Activated naive CD8-positive, alpha-beta T cell treated with anti-CD3 and anti-CD28 coated beads, Interleukin-2, amount 50 U/mL, for 24 hours (primary cell): ENCODE measurements around the gene SLC26A11.
"Not testable (repeated sequence)": the region's sequence is repeated elsewhere in the genome, so short reads cannot be mapped to it uniquely, and the experiment has no call there.

ENCODE experiments used
- ATAC-seq: fragments of 150-1000 bp; cut with Tn5 transposase; one replicate; pipeline ENCODE4 v1.10.0; 2021
- DNase-seq: peaks from one replicate; pipeline ENCODE4 v3.0.0; 2021
- H3K27ac Mint-ChIP-seq: one replicate; pipeline ENCODE4 v1.8.0; 2021; ENCODE audit warnings: mild to moderate bottlenecking, mixed read lengths
- H3K27me3 Mint-ChIP-seq: one replicate; pipeline ENCODE4 v1.8.0; 2021; ENCODE audit warnings: mixed read lengths
- H3K36me3 Mint-ChIP-seq: one replicate; pipeline ENCODE4 v1.8.0; 2021; ENCODE audit warnings: low read depth, mixed read lengths
- H3K4me1 Mint-ChIP-seq: one replicate; pipeline ENCODE4 v1.8.0; 2021; ENCODE audit warnings: mixed read lengths
- H3K4me3 Mint-ChIP-seq: one replicate; pipeline ENCODE4 v1.8.0; 2021; ENCODE audit warnings: mild to moderate bottlenecking, moderate library complexity, mixed read lengths
- H3K9me3 Mint-ChIP-seq: one replicate; pipeline ENCODE4 v1.8.0; 2021; ENCODE audit warnings: mixed read lengths

The SLC26A11 gene

DNA sequence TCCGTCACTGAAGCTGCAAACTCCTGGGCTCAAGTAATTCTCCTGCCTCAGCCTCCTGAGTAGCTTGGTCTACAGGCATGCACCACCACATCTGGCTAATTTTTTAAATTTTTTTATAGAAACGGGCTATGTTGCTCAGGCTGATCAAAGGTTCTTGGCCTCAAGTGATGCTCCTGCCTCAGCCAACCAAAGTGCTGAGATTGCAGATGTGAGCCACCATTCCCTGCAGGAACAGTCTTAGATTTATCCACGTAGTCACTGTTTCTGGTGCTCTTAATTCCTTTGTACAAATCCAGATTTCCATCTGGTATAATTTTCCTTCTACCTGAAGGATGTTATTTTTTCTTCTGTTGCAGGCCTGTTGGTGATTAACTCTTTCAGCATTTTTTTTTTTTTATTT lies 13.0 kb downstream of the SLC26A11 start:
- no peaks in the 10 kb centered on the region for H3K4me1 Mint-ChIP-seq
- no peak overlapping the region for H3K27ac Mint-ChIP-seq
- H3K4me3 Mint-ChIP-seq: no peak overlapping the region
- peaks cover 22% of the 10 kb centered on the region for H3K9me3 Mint-ChIP-seq
- H3K27me3 Mint-ChIP-seq: no peaks in the 10 kb centered on the region
- no peak for ATAC-seq
- peaks cover 33% of the 10 kb centered on the region for H3K36me3 Mint-ChIP-seq
- DNase-seq: no peak

DNA sequence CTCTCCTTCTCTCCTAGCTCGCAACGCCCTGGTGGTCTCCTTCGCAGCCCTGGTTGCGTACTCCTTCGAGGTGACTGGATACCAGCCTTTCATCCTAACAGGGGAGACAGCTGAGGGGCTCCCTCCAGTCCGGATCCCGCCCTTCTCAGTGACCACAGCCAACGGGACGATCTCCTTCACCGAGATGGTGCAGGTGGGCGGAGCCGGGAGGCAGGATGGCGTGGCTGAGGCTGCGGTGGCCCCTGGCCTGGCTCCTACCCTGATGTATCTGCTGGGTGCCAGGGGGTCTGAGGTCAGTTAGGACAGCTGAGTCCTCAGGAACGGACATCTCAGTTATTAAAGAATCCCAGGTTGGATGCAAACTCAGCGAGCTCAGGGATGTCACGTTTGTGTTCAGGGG lies 16.7 kb downstream of the SLC26A11 start:
- H3K9me3 Mint-ChIP-seq: peaks cover 16% of the 10 kb centered on the region
- H3K4me3 Mint-ChIP-seq: no peak overlapping the region
- no peaks in the 10 kb centered on the region for H3K27me3 Mint-ChIP-seq
- H3K36me3 Mint-ChIP-seq: peaks cover 26% of the 10 kb centered on the region
- DNase-seq (no peak), ATAC-seq (no peak)
- H3K4me1 Mint-ChIP-seq: no peaks in the 10 kb centered on the region
- H3K27ac Mint-ChIP-seq: no peak overlapping the region

DNA sequence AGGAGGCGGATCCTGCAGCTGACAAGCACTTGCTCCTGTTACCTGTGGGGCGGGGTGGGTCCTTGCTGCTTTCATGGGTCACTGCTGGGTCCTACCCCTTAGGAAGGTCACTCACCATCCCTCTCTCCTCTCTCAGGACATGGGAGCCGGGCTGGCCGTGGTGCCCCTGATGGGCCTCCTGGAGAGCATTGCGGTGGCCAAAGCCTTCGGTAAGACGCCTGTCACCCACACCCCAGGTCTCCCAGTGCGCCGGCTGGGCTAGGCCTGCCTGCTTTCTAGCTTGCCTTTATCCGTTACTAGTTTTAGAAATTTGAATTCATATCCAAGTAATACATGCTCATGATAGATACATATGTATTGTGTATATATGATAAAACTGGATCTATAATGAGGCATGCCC lies 17.2 kb downstream of the SLC26A11 start:
- Mint-ChIP-seq H3K4me3 (no peak overlapping the region), H3K27ac (no peak overlapping the region), H3K4me1 (no peaks in the 10 kb centered on the region), H3K27me3 (no peaks in the 10 kb centered on the region), H3K36me3 (peaks cover 23% of the 10 kb centered on the region), H3K9me3 (peaks cover 15% of the 10 kb centered on the region)
- DNase-seq (no peak), ATAC-seq (no peak)

DNA sequence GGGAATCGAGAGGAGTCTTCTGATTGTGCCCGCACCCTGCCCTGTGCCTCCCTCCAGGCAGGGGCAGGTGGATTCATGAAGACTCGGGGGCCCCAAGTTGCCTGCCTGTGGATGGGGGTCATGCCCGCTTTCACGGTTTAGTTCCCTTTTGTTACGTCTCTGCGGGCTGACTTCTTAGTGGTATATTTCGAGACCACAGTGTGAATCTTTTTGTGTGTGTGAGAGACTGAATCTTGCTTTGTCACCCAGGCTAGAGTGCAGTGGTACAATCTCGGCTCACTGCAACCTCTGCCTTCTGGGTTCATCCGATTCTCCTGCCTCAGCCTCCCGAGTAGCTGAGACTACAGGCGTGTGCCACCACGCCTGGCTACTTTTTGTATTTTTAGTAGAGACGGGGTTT lies 22.3 kb downstream of the SLC26A11 start:
- Mint-ChIP-seq H3K4me3 (no peak overlapping the region), H3K36me3 (peaks cover 2% of the 10 kb centered on the region), H3K27me3 (no peaks in the 10 kb centered on the region), H3K4me1 (no peaks in the 10 kb centered on the region), H3K9me3 (no peaks in the 10 kb centered on the region), H3K27ac (no peak overlapping the region)
- no peak for DNase-seq
- ATAC-seq: no peak

DNA sequence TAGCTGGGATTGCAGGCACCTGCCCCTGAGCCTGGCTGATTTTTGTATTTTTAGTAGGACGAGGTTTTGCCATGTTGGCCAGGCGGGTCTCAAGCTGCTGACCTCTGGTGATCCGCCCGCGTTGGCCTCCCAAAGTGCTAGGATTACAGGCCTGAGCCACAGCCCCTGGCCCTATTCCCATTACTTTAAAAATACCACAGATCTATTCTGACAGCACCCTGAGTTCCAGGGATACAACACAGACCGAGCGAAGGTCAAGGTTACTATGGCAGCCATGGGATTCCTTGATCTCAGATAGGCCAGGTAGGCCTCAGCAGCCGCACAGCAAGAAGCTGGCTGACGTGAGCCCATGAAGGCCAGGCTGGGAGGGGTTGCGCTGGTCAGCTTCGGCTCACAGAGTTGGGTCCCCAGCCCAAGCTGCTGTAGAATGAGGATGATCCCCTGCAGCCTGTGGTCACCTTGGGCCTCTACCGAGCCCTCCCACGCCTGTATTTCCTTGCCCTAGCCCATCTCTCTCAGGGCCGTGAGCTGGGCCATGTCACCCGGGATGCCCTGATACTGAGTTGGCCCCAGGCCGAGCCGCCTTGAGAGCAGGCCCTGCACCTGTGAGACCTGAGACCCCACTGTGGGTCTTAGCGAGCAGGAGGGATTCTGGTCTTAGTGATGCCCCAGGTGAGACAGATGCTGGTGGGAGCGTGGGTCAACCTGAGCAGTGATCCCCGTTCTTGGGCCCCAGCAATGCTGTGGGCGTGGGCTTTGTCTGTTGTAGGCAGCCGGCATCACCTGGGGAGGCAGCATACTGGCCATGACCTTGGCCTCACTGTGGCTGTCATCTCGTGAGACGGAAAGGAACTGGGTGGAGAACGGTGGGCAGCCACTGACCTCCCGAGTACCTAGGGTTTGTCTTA lies 23.6 kb downstream of the SLC26A11 start:
- Mint-ChIP-seq H3K4me1 (no peaks in the 10 kb centered on the region), H3K4me3 (no peak overlapping the region), H3K36me3 (no peaks in the 10 kb centered on the region), H3K27me3 (no peaks in the 10 kb centered on the region), H3K27ac (no peak overlapping the region), H3K9me3 (no peaks in the 10 kb centered on the region)
- ATAC-seq: no peak
- DNase-seq: no peak

DNA sequence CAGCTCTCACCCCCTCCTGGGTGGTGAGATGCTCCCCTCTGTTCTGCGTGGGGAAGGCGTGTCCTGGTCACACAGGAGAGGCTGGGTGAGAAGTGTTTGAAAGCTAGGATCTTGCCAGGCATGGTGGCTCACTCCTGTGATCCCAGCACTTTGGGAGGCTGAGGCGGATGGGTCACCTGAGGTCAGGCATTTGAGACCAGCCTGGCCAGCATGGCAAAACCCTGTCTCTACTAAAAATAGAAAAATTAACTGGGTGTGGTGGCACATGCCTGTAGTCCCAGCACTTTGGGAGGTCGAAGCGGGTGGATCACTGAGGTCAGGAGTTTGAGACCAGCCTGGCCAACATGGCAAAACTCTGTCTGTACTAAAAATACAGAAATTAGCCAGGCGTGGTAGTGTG lies 24.2 kb downstream of the SLC26A11 start:
- not testable (repeated sequence) for H3K9me3 Mint-ChIP-seq, H3K4me1 Mint-ChIP-seq, H3K4me3 Mint-ChIP-seq, H3K27me3 Mint-ChIP-seq, DNase-seq, ATAC-seq, H3K36me3 Mint-ChIP-seq, H3K27ac Mint-ChIP-seq

DNA sequence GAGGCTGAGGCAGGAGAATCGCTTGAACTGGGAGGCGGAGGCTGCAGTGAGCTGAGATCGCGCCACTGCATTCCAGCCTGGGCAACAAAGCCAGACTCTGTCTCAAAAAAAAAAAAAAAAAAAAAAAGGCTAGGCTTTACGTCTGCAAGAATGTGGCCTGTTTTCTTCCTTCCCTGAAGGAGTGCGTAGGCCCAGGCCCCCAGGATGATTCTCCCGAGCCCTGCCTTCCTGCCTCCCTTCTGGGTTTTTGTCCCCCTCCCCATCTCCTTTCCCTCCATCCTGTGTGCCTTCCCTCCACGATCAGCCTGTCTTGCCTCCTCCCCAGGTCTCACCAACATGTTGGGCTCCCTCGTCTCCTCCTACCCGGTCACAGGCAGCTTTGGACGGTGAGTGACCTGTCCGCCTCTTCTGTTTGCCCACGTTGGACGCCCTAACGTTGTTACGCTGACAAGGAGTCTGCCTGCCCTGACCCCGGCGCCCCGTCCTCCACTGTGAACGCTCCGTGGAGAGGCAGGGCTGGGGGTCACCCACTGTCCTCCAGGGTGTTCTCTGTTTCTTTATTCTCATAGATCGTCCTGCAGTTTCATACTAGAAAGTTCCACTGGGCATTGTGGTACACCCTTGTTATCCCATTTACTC lies 24.8 kb downstream of the SLC26A11 start:
- no peak for DNase-seq
- H3K4me1 Mint-ChIP-seq: no peaks in the 10 kb centered on the region
- H3K27me3 Mint-ChIP-seq: no peaks in the 10 kb centered on the region
- no peak for ATAC-seq
- no peak overlapping the region for H3K27ac Mint-ChIP-seq
- no peak overlapping the region for H3K4me3 Mint-ChIP-seq
- no peaks in the 10 kb centered on the region for H3K36me3 Mint-ChIP-seq
- H3K9me3 Mint-ChIP-seq: no peaks in the 10 kb centered on the region

DNA sequence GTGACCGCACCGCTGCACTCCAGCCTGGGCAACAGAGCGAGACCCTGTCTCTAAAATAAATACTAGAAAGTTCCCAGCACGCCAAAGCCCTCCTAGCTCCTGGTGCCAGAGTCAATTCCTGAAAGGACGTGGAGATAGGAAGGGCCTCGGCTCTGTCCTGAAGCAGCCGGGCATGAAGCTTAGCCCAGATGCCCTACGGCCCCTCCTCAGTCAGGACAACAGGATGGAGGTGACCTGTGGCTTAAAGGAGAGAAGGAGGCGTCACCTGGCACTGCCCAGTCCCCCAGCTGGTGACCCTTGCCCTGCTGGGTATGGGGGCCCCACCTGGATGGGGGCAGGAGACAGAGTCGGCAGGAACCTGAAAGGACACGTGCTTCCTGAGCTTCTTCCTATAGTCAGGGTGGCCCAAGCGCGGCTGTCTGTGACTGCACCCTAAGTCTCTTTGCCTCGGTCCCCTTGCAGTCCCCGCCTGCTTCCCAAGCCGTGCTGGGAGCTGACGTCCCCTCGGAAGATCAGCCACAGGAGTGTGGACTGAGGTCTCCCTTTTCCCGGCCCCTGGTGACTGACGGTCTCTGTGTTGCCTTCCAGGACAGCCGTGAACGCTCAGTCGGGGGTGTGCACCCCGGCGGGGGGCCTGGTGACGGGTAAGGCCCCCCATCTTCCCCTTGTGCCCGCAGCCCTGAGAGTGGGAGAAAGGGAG lies 25.5 kb downstream of the SLC26A11 start:
- H3K4me3 Mint-ChIP-seq: no peak overlapping the region
- H3K36me3 Mint-ChIP-seq: no peaks in the 10 kb centered on the region
- H3K9me3 Mint-ChIP-seq: no peaks in the 10 kb centered on the region
- H3K4me1 Mint-ChIP-seq: no peaks in the 10 kb centered on the region
- no peak for DNase-seq
- no peak overlapping the region for H3K27ac Mint-ChIP-seq
- ATAC-seq: no peak
- H3K27me3 Mint-ChIP-seq: no peaks in the 10 kb centered on the region

DNA sequence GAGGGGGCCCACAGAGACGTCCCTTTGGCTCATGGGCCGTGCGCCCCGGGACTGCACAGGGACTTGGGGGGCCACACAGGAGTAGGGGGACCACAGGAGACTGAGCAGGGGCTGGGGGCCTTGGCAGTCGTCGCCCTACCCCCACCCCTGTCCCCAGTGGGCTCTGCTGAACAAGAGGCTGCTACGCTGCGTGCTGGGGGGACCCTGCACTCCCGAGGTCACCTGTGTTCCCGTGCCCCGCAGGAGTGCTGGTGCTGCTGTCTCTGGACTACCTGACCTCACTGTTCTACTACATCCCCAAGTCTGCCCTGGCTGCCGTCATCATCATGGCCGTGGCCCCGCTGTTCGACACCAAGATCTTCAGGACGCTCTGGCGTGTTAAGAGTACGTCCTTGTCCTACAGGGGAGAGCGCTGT lies 26.0 kb downstream of the SLC26A11 start:
- Mint-ChIP-seq H3K27ac (no peak overlapping the region), H3K4me3 (no peak overlapping the region), H3K27me3 (no peaks in the 10 kb centered on the region), H3K9me3 (no peaks in the 10 kb centered on the region), H3K4me1 (no peaks in the 10 kb centered on the region), H3K36me3 (no peaks in the 10 kb centered on the region)
- ATAC-seq (no peak), DNase-seq (no peak)

DNA sequence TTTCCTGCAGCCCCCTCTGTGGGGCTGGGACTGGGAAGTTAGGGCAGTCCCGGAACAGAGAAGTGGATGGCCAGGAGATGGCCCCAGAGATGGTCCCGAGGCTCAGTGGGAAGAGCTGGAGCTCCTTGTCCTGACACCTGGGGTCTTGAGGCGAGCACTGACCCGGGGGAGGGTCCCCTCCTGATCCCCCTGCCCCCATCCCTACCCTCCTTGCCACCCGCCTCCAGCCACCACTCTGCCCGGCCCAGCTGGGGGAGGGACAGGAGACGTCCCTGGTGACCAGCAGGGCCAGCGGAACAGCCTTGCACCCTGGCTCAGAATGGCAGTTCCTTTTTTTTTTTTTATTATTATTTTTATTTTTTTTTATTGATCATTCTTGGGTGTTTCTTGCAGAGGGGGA lies 26.5 kb downstream of the SLC26A11 start:
- Mint-ChIP-seq H3K27ac (no peak overlapping the region), H3K4me3 (no peak overlapping the region), H3K36me3 (no peaks in the 10 kb centered on the region), H3K9me3 (no peaks in the 10 kb centered on the region), H3K4me1 (no peaks in the 10 kb centered on the region), H3K27me3 (no peaks in the 10 kb centered on the region)
- no peak for ATAC-seq
- DNase-seq: no peak

DNA sequence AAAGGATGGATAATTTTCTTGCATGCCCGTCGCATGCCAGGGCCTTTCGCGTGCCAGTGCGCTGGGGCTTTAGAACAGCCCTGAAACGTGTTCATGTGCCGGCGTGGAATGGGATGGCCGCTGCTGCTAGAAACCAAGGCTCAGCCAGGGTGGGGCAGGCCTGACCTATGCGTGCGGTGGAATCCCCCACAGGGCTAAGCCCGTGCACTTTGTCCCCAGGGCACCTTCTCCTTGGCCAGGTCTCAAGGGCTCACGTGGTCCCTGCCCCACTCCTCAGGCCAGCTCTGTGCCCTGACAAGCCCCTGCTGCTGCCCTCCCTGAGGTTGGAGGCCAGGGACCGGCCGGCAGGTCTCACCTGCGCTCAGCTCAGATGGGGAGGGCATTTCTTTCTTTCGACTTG lies 27.3 kb downstream of the SLC26A11 start:
- Mint-ChIP-seq H3K4me1 (peaks cover 2% of the 10 kb centered on the region), H3K27ac (no peak overlapping the region), H3K36me3 (no peaks in the 10 kb centered on the region), H3K9me3 (no peaks in the 10 kb centered on the region), H3K27me3 (no peaks in the 10 kb centered on the region), H3K4me3 (no peak overlapping the region)
- DNase-seq (no peak), ATAC-seq (no peak)

DNA sequence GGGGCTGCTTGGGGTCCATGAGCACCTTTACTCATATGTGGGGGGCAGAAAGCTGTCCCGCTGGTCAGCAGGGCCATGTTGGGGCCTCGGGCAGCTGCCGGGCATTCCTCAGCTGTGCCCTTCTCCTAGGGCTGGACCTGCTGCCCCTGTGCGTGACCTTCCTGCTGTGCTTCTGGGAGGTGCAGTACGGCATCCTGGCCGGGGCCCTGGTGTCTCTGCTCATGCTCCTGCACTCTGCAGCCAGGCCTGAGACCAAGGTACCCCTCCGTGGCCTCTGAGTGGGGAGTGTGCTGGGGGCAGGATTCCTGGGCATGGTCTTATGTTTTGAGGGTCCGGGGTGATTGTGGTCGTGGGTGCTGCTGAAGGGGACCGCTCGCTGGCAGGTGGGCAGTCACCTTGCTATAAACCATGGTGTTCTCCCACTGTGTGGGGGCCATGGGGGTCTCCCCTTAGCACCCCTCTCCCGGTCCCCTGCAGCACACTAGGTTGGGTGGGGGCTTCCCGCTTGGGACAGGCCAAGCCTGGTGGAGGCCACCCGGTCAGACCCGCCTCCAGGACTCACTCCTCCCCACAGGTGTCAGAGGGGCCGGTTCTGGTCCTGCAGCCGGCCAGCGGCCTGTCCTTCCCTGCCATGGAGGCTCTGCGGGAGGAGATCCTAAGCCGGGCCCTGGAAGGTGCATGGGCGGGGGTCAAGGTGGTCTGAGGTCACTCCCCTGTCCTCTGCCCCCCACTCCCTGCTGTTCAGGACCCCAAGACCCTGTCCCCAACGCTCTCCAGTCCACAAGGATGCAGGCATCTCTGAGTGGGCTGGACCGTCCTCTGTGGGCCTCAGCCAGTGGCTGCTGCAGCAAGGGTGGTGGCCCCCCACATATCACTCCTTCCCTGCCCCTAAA lies 28.0 kb downstream of the SLC26A11 start:
- no peak for DNase-seq
- no peak overlapping the region for H3K4me3 Mint-ChIP-seq
- no peak overlapping the region for H3K27ac Mint-ChIP-seq
- no peaks in the 10 kb centered on the region for H3K9me3 Mint-ChIP-seq
- H3K4me1 Mint-ChIP-seq: peaks cover 9% of the 10 kb centered on the region
- H3K27me3 Mint-ChIP-seq: no peaks in the 10 kb centered on the region
- H3K36me3 Mint-ChIP-seq: no peaks in the 10 kb centered on the region
- ATAC-seq: no peak

DNA sequence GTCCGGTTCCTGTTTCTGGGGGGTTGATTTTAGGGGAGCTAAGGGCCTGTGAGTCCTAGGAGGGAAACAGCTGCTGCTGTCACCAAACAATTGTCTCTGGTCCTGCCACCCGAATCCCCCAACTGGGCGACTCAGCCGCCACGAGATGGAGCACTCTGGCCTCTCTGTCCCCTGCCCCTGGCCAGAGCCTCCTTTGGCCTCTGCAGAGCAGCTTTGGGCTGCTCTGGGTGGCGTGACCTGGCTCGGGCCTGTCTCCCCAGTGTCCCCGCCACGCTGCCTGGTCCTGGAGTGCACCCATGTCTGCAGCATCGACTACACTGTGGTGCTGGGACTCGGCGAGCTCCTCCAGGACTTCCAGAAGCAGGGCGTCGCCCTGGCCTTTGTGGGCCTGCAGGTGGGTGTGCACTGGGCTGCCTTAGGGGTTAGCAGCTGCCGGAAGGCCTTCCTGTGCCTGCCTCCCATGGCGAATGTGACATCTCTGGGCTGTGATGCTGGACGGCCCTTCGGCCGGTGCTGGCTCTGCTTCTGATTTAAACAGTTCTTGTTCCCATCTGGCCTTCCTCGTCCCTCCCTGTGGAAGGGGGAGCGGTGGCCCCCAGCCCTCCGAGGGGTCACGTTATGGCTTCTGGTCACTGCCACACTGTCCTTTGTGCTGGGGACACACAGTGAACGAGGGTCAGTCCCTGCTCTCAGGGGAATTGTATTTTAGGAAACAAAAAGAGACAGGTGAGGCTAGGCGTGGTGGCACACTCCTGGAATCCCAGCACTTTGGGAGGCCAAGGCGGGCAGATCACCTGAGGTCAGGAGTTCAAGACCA lies 28.9 kb downstream of the SLC26A11 start:
- H3K4me3 Mint-ChIP-seq: no peak overlapping the region

More for the DNA sequence above, 28.9 kb downstream of the SLC26A11 start:
- Mint-ChIP-seq H3K36me3 (no peaks in the 10 kb centered on the region), H3K9me3 (no peaks in the 10 kb centered on the region), H3K4me1 (peaks cover 18% of the 10 kb centered on the region), H3K27ac (no peak overlapping the region), H3K27me3 (no peaks in the 10 kb centered on the region)
- DNase-seq (no peak), ATAC-seq (no peak)
